Mesenteric fat pad (tissue), 1 donor: ENCODE results near the gene RFT1. TPM values are rescaled to one million over a fixed set of nuclear protein-coding genes. Genes with fewer than 3 reads are reported as not detected.

ENCODE experiments used
- DNase-seq: peaks from one replicate; pipeline ENCODE4 v3.0.0-alpha.2; 2020; ENCODE audit warnings: low spot score
- long read RNA-seq: library from polyadenylated mRNA; unstranded; transcript quantifications from one replicate; pipeline ENCODE4 v2.0.0, GENCODE V29; 2020
- total RNA-seq: library from RNA; stranded (reverse); fragmentation: NEBNext Ultra II Directional; extraction: Animal tissue kit (Norgen Biotek cat#: 25700); gene quantifications from one replicate; pipeline ENCODE4 v1.2.1, GENCODE V29; 2021
- donor health status: DM: yes; HTN: yes; CAD: no.

The RFT1 gene
- 19.1 TPM for total RNA-seq
- long read RNA-seq, full-length matches to known transcripts, result 104 of 124 reads
- long read RNA-seq, partial matches to known transcripts, result 8 of 124 reads
- long read RNA-seq, other reads (novel, unspliced or antisense), result 12 of 124 reads

GRCh38 chr3:53130179-53131061 lies at the start of gene RFT1:
Gene RFT1 (minus strand): TSS chr3:53130435. CDS start chr3:53130400, 35 bp downstream.
- peak; percentile 98 for DNase-seq

GRCh38 chr3:53179580-53179979 lies 49.3 kb upstream of the RFT1 start:
- DNase-seq, result no peak

- DNase-seq, result no peak
Observed at GRCh38 chr3:53178246-53178645, 48.0 kb upstream of the RFT1 start.

GRCh38 chr3:53175613-53176540 lies 45.6 kb upstream of the RFT1 start:
- no peak for DNase-seq

- no peak for DNase-seq
Observed at GRCh38 chr3:53174346-53175250, 44.4 kb upstream of the RFT1 start.

- no peak for DNase-seq
Observed at GRCh38 chr3:53173107-53173506, 42.9 kb upstream of the RFT1 start.

- no peak for DNase-seq
Observed at GRCh38 chr3:53171827-53172505, 41.7 kb upstream of the RFT1 start.

GRCh38 chr3:53171064-53171418 lies 40.8 kb upstream of the RFT1 start:
- DNase-seq, result no peak

GRCh38 chr3:53170325-53171063 lies 40.3 kb upstream of the RFT1 start:
- DNase-seq, result no peak

- no peak for DNase-seq
Observed at GRCh38 chr3:53169832-53170324, 39.6 kb upstream of the RFT1 start.

- no peak for DNase-seq
Observed at GRCh38 chr3:53169045-53169831, 39.0 kb upstream of the RFT1 start.

- no peak for DNase-seq
Observed at GRCh38 chr3:53168175-53168923, 38.1 kb upstream of the RFT1 start.

GRCh38 chr3:53167418-53168174 lies 37.4 kb upstream of the RFT1 start:
- no peak for DNase-seq

GRCh38 chr3:53166781-53167291 lies 36.6 kb upstream of the RFT1 start:
- DNase-seq, result no peak

GRCh38 chr3:53166206-53166605 lies 36.0 kb upstream of the RFT1 start:
- no peak for DNase-seq

GRCh38 chr3:53164911-53165310 lies 34.7 kb upstream of the RFT1 start:
- no peak for DNase-seq
